ES-I3 (cell line): Measurements from ENCODE around the gene ST14.

Source experiments
- H3K36me3 ChIP-seq: 2 replicates; pipeline ENCODE4 v1.6.1; 2013; ENCODE audit warnings: mild to moderate bottlenecking, low read length, control low read depth, moderate library complexity; ENCODE audit not compliant: insufficient read depth
- H3K4me1 ChIP-seq: 2 replicates; pipeline ENCODE4 v1.6.1; 2013; ENCODE audit warnings: mild to moderate bottlenecking, control low read depth, low read length; ENCODE audit not compliant: insufficient read depth
- H3K9ac ChIP-seq: 2 replicates; pipeline ENCODE4 v1.6.1; 2013; ENCODE audit warnings: low read depth, mild to moderate bottlenecking, low read length, moderate library complexity
- H3K9me3 ChIP-seq: 2 replicates; pipeline ENCODE4 v1.6.1; 2013; ENCODE audit warnings: mild to moderate bottlenecking, low read length, moderate library complexity; ENCODE audit not compliant: control insufficient read depth, insufficient read depth

Gene ST14

DNA sequence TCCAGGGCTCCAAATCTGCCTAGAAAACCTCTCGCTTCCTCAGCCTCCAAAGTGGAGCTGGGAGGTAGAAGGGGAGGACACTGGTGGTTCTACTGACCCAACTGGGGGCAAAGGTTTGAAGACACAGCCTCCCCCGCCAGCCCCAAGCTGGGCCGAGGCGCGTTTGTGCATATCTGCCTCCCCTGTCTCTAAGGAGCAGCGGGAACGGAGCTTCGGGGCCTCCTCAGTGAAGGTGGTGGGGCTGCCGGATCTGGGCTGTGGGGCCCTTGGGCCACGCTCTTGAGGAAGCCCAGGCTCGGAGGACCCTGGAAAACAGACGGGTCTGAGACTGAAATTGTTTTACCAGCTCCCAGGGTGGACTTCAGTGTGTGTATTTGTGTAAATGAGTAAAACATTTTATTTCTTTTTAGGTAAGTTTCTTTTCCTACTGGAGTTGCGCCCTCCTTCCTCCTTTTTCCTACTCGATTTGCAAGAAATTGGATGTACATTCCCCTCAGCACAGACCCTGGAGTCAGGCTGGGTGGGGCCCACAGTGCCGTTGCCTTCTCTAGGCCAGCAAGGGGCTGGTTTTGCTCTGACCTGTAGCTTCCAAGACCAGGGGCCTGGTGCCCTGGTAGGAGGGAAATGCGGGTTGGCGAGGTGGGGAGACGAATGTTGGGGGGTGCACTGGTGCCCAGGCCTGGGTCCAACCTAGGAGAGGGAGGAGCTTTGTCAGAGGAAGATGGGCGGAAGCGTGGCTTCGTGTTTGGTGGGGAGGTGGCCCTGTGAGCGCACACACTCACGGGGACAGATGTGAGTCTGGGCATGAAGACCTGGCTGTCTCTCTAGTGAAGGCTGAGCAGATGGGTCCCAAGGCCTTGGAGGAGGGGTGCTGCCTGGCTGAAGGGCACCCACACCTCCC is 50.6 kb downstream of the ST14 start:
- Histone ChIP-seq H3K4me1 (no peaks in the 10 kb centered on the region), H3K36me3 (no peaks in the 10 kb centered on the region), H3K9me3 (no peaks in the 10 kb centered on the region), H3K9ac (no peak overlapping the region)

DNA sequence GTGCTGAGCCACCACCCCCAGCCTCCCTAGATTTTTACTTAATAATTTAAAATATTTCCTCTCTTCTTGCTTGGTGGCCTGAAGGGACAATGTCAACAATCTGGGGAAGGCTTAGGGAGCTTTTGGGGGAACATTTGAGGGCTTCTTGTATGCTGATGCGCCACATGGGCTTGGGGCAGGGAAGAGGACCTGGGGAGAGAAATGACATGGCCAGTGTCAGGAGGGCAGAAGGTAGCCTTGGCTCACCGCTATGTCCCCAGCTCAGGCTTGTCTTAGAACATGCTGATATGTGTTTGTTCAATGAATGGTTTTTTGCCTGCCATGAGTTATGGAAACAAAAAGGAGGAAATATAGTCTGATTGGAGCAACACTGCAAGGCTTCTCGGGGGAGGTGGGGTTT is 51.6 kb downstream of the ST14 start:
- no peaks in the 10 kb centered on the region for H3K9me3 ChIP-seq
- no peaks in the 10 kb centered on the region for H3K4me1 ChIP-seq
- H3K36me3 ChIP-seq, result no peaks in the 10 kb centered on the region
- H3K9ac ChIP-seq, result no peak overlapping the region

DNA sequence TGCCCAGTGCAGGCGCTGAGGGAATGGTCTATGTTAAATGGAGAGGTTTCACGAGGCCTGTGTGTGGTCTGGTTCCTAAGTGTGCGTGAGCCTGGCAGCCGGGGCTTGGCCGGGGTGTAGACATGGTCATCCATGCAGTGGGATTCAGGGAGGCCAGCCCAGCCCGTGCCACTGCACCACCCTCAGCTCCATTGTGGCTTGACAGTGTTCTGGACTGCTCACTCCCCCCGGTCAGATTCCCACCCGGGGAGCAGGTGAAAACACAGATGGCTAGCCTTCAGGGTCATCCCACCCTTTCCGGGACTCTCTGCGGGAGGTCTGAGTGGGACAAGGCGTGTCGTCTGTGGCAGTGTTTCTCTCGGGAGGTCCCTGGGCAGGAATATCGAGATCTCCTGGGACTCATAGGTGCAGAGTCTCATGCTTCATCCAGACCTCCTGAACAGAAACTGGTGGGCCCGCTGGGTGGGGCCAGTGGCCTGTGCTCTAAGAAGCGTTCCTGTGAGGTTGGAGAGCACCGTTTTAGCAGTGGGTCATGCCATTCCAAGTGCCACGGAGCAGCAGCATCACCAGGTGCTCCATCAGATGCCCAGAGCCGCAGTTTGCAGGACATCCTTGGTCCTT is 52.3 kb downstream of the ST14 start:
- no peaks in the 10 kb centered on the region for H3K36me3 ChIP-seq
- H3K9ac ChIP-seq, result no peak overlapping the region
- no peaks in the 10 kb centered on the region for H3K4me1 ChIP-seq
- H3K9me3 ChIP-seq, result no peaks in the 10 kb centered on the region

DNA sequence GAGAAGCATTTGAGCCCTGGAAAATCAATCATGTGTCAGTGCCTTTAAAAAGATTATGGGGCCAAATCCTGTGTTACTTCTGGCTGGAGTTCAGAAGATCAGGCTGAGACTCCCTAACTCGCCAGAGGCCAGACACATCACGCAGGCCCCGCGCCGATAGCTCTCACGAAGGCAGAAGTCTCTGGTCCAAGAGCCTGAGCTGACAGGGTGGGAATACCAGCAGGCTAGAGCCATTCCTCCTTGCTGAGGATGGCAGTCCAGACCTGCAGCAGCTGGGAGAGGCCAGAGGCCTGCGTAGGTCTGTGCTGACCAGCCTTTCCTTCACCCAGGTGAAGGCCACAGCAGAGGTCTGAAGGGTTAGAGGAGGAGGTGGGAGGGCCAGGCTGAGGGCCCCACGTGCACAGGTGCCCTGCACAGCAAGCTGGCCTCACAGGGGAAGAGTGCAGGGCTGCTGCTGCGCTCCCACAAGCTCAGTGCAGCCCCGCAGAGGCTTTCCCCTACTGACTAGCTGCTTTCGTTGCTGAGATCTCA is 52.9 kb downstream of the ST14 start:
- Histone ChIP-seq H3K9me3 (no peaks in the 10 kb centered on the region), H3K36me3 (no peaks in the 10 kb centered on the region), H3K4me1 (peaks cover 5% of the 10 kb centered on the region; the same call in 1 of the 2 replicates), H3K9ac (no peak overlapping the region)

DNA sequence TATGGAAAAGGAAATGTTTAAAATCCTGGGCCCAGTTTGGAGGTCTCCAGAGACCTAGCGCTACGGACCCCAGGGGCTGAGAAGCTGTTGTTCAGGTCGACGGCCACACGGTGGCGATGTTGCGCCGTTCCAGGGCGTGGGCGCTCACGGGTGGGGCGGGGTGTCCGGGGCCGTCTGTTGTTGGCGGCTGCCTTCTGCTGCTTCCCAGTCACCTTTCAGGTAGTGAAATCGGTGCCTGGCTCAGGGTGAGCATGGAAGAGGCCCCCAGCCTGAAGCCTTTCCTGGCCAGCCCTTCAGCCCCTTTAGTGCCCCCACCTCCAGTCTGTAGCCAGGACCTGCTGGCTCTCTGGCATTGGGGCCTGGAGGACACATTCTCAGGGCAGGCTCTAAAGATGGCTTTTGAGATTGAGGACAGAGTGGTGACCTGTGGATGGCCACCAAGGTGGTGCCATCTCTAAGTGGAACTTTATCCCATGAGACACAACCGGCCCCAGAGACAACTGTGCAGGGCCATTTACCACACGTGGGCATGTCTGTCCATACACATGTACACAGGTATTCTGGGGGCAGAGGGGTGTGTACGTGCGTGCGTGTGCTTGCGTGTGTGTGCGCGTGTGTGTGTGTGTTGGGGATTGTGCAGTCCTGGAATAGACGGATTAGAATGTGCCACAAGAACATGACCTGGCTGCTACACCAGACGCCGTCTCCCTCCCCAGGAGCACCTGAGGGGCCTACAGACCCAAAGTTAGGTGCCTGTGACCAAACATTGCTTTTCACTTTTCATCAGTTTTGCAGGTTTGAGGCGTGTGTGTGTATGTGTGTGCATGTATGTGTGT is 53.8 kb downstream of the ST14 start:
- no peaks in the 10 kb centered on the region for H3K36me3 ChIP-seq
- peaks cover 8% of the 10 kb centered on the region; the same call in 1 of the 2 replicates for H3K4me1 ChIP-seq
- H3K9me3 ChIP-seq, result no peaks in the 10 kb centered on the region
- H3K9ac ChIP-seq, result no peak overlapping the region

DNA sequence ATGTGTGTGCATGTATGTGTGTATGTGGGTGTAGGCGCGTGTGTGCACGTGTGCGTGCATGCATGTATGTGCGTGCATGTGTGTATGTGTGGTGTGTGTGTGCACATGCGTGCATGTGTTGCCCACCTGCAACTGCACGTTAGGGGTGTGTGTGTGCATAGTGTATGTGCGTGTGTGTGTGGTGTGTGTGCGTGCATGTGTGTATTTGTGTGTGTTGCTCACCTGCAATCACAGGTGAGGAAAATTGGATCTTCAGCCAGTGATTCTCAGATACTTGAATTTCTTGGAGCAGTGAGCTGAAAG is 54.3 kb downstream of the ST14 start:
- no peak overlapping the region for H3K9ac ChIP-seq

DNA sequence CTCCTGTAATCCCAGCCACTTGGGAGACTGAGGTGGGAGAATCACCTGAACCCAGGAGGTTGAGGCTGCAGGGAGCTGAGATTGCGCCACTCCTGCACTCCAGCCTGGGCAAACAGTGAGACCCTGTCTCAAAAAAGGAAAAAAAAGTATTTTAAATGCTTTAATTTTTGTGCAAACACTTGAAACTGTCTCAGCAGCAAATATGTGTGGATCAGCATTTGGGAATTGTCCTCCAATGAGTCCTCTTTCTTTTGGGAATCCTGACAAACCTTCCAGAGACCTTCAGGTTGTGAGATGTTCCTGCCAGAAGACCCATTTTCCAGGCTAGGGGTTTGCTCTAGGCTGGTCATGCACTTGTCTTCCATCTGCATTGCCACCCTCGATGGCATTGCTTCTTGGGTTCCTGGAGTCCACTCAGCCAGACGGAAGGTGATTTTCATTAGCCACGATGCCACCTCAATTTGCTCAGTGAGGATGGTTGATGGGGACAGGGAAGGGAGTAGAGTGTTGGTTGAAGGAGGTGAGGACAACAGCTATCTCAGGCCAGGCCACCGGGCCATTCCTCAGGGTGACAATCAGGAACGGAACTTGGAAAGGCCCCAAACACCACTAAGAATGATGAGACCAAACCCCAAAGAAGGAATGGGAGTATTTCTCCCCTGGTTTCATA is 55.4 kb downstream of the ST14 start:
- no peaks in the 10 kb centered on the region for H3K36me3 ChIP-seq
- no peaks in the 10 kb centered on the region for H3K9me3 ChIP-seq
- no peak overlapping the region for H3K9ac ChIP-seq
- H3K4me1 ChIP-seq, result peaks cover 8% of the 10 kb centered on the region; the same call in 1 of the 2 replicates

More for the DNA sequence above, 54.3 kb downstream of the ST14 start:
- H3K36me3 ChIP-seq, result no peaks in the 10 kb centered on the region
- H3K4me1 ChIP-seq, result peaks cover 8% of the 10 kb centered on the region; the same call in 1 of the 2 replicates
- H3K9me3 ChIP-seq, result no peaks in the 10 kb centered on the region

DNA sequence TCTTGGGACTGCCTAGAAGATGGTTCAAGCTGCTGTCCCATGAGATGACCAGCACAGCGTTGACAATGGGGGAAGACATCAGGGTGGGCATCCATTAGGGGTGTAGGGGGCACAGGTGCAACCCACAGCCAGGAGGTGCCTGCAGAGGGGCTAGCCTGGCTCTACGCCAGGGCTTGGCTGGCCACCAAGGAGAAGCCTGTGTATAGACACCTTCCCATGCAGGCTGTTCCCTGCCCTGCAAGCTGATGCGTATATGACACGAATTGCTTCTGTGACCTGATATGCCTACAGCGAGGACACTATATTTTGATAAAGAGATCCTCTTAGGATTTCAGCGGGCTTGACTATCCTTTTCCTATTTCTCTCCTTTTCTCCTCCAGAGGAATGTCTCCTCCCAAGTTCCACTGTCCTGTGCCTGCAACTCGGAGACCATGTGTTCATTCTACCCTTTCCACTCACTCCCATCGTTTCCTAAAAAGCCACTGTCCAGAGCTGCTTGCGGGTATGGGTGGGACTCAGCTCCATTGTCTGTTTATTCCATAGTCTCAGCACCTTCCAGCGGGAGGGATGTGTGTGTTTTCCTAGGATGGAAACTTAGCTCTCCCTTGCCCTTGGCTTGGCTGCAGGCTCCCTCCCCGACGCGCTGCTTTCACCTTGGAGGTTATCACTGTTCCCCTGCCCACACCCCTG is 56.1 kb downstream of the ST14 start:
- Histone ChIP-seq H3K9ac (no peak overlapping the region), H3K4me1 (peaks cover 8% of the 10 kb centered on the region; the same call in 1 of the 2 replicates), H3K36me3 (no peaks in the 10 kb centered on the region), H3K9me3 (no peaks in the 10 kb centered on the region)

DNA sequence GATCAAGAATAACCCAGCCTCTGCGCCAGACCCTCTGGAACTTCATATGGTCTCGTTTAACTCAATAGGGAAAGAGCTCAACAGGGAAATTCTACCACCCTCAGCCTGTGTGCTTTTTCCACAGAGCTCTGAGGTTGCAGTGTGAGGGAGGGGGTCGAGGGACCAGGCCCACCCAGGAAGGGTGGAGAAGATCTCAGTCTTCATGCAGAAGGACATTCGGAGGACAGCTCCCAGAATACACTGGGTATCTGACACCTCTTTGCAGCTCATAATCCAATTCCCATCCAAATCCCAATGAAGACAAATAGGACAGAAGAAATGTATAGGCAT is 56.6 kb downstream of the ST14 start:
- Histone ChIP-seq H3K36me3 (no peaks in the 10 kb centered on the region), H3K9me3 (no peaks in the 10 kb centered on the region), H3K4me1 (peaks cover 8% of the 10 kb centered on the region; the same call in 1 of the 2 replicates), H3K9ac (no peak overlapping the region)

DNA sequence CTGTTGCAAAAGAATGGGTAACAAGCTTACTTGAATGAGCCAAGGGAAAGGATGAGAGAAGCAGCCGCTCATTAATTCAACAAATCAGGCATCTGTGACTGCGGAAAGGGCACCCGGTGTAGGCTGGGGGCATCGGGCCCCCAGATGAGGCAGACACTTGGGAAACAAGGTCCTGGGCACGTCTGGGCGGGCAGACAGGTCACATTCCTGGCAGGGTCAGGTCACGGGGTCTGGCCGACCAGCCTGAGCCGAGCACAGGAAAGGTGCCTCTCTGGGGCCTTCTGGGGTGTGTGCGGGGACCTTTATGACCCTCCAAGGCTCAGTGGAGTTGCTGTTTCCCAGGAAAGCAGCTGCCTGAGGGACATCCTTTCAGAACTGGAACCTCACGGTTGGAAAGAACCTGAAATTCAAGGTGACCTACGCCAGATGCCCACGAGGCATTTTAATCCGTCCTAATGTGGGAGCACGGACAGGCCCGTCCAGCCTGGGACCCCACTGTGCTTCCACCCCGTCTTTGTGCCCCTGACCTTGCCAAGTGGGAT is 57.1 kb downstream of the ST14 start:
- Histone ChIP-seq H3K9ac (no peak overlapping the region), H3K36me3 (no peaks in the 10 kb centered on the region), H3K4me1 (peaks cover 8% of the 10 kb centered on the region; the same call in 1 of the 2 replicates), H3K9me3 (no peaks in the 10 kb centered on the region)

DNA sequence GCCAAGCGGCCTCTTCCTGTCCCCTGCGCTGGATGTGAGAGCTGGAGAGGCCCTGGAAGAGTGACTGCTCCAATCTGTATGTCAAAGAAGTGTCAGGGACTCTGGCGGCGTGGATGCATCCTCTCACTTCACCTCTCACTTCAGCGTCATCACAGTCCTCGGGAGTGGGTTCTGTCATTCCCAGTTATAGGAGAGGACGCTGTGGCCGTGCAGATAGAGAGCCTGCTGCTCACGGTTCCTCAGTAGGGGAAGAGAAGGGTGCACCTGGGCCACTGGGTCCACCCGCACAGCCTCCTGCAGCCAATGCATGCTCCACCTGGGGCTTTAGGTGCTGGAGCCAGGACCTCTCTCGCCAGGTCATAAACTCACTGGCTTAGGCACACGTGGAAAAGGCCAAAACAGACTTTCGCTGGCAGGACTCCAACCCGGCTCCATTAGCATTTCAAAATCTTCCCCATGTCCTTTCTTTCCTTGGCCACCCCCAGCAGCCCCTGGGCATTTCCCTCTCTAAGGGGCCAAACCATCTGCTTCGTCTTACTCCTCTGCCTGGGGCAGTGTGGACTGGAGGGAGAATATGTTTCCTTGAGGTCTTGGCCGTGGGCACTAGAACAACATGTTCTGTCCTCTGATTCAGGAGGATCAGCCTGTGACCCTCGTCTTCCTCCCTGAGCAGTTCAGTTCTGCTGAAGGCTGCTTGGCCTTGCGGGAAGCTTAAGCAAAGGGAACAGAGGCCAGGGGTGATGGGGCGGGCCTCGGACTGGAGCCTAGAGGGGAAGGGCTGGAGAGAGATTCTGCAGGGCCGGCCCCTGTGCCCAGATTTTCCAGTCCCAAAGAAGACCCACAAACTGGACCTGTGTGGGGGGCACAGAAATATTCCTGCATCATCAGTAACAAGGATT is 57.8 kb downstream of the ST14 start:
- Histone ChIP-seq H3K9ac (no peak overlapping the region), H3K4me1 (peaks cover 8% of the 10 kb centered on the region; the same call in 1 of the 2 replicates), H3K9me3 (no peaks in the 10 kb centered on the region), H3K36me3 (no peaks in the 10 kb centered on the region)

DNA sequence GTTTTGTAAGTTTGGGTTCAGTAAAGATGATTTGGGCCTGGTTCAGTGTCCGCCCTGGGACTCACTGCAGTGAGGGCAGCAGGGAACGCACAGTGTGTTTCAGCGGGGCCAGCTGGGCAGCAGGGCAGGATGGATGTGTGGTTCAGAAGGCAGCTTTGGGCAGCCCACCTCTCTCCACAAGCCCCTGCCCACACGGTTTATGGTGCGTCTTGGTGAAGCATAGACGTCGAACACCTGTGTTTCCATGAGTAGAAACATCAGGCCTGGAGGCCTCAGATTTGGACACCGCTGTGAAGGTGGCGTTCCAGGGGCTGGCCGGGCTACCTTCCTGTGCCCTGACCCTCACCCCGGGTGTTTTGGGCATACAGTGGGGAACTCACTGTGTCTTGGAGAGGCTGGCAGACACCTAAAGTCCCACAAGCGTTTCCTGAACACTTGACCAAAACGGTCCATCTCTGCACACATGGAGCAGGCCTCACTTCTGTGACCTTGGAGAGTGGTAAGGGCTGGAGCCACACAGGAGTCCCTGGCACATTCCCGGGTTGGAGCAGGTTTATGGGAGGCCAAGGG is 59.0 kb downstream of the ST14 start:
- Histone ChIP-seq H3K36me3 (no peaks in the 10 kb centered on the region), H3K4me1 (peaks cover 8% of the 10 kb centered on the region; the same call in 1 of the 2 replicates), H3K9me3 (no peaks in the 10 kb centered on the region), H3K9ac (no peak overlapping the region)
